OCI-LY7 (cell line): ENCODE measurements around the gene EFNA5.

Experiments
- EZH2phosphoT487 ChIP-seq: fragments of 200-600 bp; sonication (generic); IDR thresholded peaks from 2 replicates; pipeline ENCODE4 v1.6.1; 2018; ENCODE audit warnings: low read depth, borderline replicate concordance, mild to moderate bottlenecking, mixed run types, antibody characterized with exemption, low read length, moderate library complexity, mixed read lengths
- TF ChIP-seq, protein P1 (sequence below): fragments of 200-600 bp; sonication (generic); conservative IDR thresholded peaks from 2 replicates; pipeline ENCODE4 v1.5.1; 2014; ENCODE audit warnings: mild to moderate bottlenecking, antibody characterized with exemption, low read length, moderate library complexity, mixed read lengths

- TF ChIP-seq, protein P1, sequence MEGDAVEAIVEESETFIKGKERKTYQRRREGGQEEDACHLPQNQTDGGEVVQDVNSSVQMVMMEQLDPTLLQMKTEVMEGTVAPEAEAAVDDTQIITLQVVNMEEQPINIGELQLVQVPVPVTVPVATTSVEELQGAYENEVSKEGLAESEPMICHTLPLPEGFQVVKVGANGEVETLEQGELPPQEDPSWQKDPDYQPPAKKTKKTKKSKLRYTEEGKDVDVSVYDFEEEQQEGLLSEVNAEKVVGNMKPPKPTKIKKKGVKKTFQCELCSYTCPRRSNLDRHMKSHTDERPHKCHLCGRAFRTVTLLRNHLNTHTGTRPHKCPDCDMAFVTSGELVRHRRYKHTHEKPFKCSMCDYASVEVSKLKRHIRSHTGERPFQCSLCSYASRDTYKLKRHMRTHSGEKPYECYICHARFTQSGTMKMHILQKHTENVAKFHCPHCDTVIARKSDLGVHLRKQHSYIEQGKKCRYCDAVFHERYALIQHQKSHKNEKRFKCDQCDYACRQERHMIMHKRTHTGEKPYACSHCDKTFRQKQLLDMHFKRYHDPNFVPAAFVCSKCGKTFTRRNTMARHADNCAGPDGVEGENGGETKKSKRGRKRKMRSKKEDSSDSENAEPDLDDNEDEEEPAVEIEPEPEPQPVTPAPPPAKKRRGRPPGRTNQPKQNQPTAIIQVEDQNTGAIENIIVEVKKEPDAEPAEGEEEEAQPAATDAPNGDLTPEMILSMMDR: no peak
- no peak for TF ChIP-seq EZH2phosphoT487
Measured at GRCh38 chr5:107367939-107368338, 302.8 kb downstream of the EFNA5 start.
